GM12891 (cell line): ENCODE results near the gene STXBP3.

Source experiments
- PAX5 ChIP-seq: IDR thresholded peaks from 2 replicates; pipeline ENCODE4 v1.6.1; 2011; ENCODE audit warnings: low read length, moderate library complexity, mild to moderate bottlenecking; ENCODE audit not compliant: insufficient read depth, severe bottlenecking
- POLR2A ChIP-seq: IDR thresholded peaks from 2 replicates; pipeline ENCODE4 v1.6.1; 2011; ENCODE audit warnings: low read depth, low read length, control low read depth
- POLR2AphosphoS5 ChIP-seq: IDR thresholded peaks from 2 replicates; pipeline ENCODE4 v1.6.1; 2011; ENCODE audit warnings: low read depth, low read length, control low read depth
- POU2F2 ChIP-seq: IDR thresholded peaks from 2 replicates; pipeline ENCODE4 v1.6.1; 2011; ENCODE audit warnings: low read depth, mild to moderate bottlenecking, control low read depth, low read length, moderate library complexity
- SPI1 ChIP-seq: IDR thresholded peaks from 2 replicates; pipeline ENCODE4 v1.6.1; 2011; ENCODE audit warnings: low read depth, low read length, control low read depth
- TAF1 ChIP-seq: IDR thresholded peaks from 2 replicates; pipeline ENCODE4 v1.6.1; 2011; ENCODE audit warnings: low read depth, low read length, control low read depth

DNA sequence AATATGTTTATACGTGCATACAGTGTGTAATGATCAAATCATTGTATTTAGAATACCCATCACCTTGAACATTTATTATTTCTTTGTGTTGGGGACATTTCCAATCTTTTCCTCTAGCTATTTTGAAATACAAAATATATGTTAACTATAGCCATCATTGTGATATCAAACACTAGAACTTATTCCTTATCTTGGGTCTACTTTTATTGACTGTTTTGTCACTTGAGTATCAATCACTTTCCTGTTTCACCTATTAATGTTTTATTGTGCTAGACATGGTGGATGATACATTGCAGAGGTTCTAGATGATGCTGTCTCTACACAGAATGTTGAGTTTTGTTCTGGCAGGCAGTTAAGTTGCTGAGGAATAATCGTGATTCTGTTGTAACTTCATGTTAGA, 45.9 kb downstream of the STXBP3 start:
- no peak for TF ChIP-seq POLR2AphosphoS5
- no peak for TF ChIP-seq POLR2A
- no peak for TF ChIP-seq TAF1
- no peak for TF ChIP-seq PAX5
- no peak for TF ChIP-seq SPI1
- TF ChIP-seq POU2F2: no peak
